GM12891 (cell line): ENCODE measurements around the gene CMSS1.

ENCODE experiments used
- DNase-seq: peaks from one replicate; pipeline ENCODE4 v3.0.0; 2011; ENCODE audit warnings: low spot score; ENCODE audit not compliant: insufficient read length
- FAIRE-seq: peaks from 2 replicates; lab custom pipeline; 2011; peaks lifted over from hg19 to GRCh38; lab: Jason Lieb, UNC
- PAX5 ChIP-seq: IDR thresholded peaks from 2 replicates; pipeline ENCODE4 v1.6.1; 2011; ENCODE audit warnings: low read length, moderate library complexity, mild to moderate bottlenecking; ENCODE audit not compliant: insufficient read depth, severe bottlenecking
- POLR2A ChIP-seq: IDR thresholded peaks from 2 replicates; pipeline ENCODE4 v1.6.1; 2011; ENCODE audit warnings: low read depth, low read length, control low read depth
- POLR2AphosphoS5 ChIP-seq: IDR thresholded peaks from 2 replicates; pipeline ENCODE4 v1.6.1; 2011; ENCODE audit warnings: low read depth, low read length, control low read depth
- POU2F2 ChIP-seq: IDR thresholded peaks from 2 replicates; pipeline ENCODE4 v1.6.1; 2011; ENCODE audit warnings: low read depth, mild to moderate bottlenecking, control low read depth, low read length, moderate library complexity
- SPI1 ChIP-seq: IDR thresholded peaks from 2 replicates; pipeline ENCODE4 v1.6.1; 2011; ENCODE audit warnings: low read depth, low read length, control low read depth
- TAF1 ChIP-seq: IDR thresholded peaks from 2 replicates; pipeline ENCODE4 v1.6.1; 2011; ENCODE audit warnings: low read depth, low read length, control low read depth

CMSS1 gene

GRCh38 chr3:99923873-99924272, 106.2 kb downstream of the CMSS1 start:
- no peak for FAIRE-seq

GRCh38 chr3:99925584-99926230, 108.0 kb downstream of the CMSS1 start:
- DNase-seq, result no peak
- TF ChIP-seq POLR2A, result no peak
- no peak for TF ChIP-seq PAX5
- no peak for TF ChIP-seq SPI1
- no peak for TF ChIP-seq POLR2AphosphoS5
- no peak for TF ChIP-seq POU2F2
- no peak for TF ChIP-seq TAF1

More at GRCh38 chr3:99923873-99924272, 106.2 kb downstream of the CMSS1 start:
- DNase-seq, result no peak
- TF ChIP-seq POLR2A (no peak), SPI1 (no peak), TAF1 (no peak), PAX5 (no peak), POU2F2 (no peak), POLR2AphosphoS5 (no peak)

DNA sequence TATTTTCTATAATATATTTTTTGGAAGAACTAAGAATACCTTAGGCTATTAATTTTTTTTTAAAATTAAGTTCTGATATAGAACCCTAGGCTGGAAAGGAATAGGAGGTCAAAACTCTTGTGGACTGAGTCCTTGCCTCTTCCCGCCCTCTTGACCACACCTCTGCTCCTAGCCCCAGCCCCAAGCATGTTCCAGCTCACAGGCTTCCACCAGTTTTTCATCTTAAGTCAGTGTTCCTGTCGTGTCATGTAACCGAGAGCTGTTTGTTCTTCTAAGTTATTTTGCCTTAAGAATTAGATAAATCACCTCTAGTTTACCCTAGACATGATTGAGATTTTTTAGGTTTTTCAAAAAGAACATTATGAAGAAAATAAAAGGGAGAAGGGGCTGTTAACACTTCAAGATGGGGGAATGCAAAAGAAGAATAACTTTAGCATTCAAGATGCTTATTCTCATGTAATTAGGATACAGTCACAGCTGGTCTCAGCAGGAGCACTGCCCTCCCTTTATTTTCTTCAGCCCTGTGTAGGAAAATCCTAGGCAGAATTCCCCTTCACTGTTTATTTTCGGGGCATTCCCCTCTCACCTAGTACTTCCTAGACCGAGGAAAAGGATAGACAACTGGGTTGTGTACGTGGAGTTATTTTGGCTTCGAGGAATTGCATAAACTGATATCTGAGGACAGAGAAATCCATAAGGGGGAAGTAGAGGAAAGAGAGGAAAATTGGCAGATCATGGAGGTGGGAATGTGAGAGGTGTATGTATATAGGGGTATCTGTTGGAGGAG, 110.2 kb downstream of the CMSS1 start:
- TF ChIP-seq PAX5 (no peak), TAF1 (no peak), POLR2AphosphoS5 (no peak), POLR2A (no peak), SPI1 (no peak), POU2F2 (no peak)
- FAIRE-seq (no peak), DNase-seq (no peak)

More at GRCh38 chr3:99925584-99926230, 108.0 kb downstream of the CMSS1 start:
- FAIRE-seq, result no peak

DNA sequence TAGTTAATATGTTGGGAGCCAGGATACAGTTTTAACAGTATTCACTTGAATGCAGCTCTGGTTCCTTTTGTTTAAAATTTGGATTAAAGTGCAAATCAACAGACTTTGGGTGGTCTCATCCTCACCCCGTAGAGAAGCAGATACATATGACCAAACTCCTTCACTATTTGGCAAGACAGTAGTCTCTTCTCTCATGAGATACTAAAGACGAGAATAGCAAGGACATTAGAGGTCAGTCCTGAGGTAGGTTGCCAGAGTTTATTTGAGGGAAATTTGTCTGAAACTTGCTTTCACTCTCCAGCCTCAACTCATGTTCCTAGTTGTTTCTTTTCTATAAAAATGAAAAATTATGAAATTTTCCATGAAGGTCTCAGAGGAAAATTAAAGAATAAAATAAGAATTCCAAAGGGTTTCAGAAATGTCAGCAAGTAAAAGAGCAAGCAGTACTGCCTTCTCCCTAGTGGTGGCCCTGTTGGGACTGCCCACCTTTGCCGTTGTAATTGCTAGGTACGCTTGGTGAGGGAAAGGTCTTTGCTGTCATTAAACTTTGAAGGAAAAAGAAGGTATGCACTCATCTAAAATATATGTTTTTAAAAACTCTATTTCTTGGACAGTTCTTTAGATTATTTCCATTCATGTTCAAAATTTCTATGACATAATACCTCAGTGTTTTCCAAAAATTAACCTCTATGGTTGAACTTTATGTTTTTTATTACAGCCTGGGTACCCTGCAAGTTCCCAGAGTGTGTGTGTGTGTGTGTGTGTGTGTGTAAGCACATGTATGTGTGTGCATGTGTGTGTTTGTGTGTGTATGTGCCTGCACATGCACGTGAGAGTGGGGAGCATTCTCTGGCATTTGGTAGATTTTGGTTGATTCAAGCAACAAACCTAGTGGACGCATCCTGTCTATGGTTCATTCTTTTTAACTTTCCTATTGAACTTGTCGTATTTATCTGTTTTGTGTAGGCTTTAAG, 111.4 kb downstream of the CMSS1 start:
- no peak for FAIRE-seq
- DNase-seq, result no peak

DNA sequence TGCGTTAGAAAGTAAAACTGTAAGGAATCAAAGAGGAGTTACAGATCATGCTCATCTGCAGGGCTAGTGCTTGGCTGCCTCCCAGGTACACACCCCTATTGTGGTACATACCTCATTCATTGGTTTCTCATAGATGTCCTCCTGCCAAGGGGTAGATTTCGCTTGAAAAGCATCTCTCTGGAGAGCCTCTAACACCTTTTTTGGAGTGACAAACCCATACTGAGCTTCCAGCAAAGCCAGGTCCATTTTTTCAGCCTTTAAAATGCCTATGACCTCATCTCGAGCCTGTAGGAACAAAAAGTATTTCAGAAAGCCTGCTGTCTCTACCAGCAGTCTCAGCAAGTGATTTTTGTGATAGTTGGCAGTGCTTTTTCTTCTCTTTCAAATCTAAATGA, 112.1 kb downstream of the CMSS1 start:
- TF ChIP-seq POLR2AphosphoS5 (no peak), TAF1 (no peak), SPI1 (no peak), POU2F2 (no peak), PAX5 (no peak), POLR2A (no peak)
- DNase-seq, result no peak
- no peak for FAIRE-seq

More for the DNA sequence above, 111.4 kb downstream of the CMSS1 start:
- TF ChIP-seq POLR2A (no peak), SPI1 (no peak), PAX5 (no peak), TAF1 (no peak), POU2F2 (no peak), POLR2AphosphoS5 (no peak)

- FAIRE-seq (no peak), DNase-seq (no peak)
- peak; percentile 49; the same call in 1 of the 2 replicates for TF ChIP-seq SPI1
- TF ChIP-seq PAX5, result no peak
Observed at GRCh38 chr3:99931059-99931458, 113.4 kb downstream of the CMSS1 start.

GRCh38 chr3:99933971-99934750, 116.5 kb downstream of the CMSS1 start:
- TF ChIP-seq POLR2AphosphoS5 (no peak), PAX5 (no peak), POLR2A (no peak), TAF1 (no peak), POU2F2 (no peak), SPI1 (no peak)
- FAIRE-seq, result no peak
- no peak for DNase-seq

DNA sequence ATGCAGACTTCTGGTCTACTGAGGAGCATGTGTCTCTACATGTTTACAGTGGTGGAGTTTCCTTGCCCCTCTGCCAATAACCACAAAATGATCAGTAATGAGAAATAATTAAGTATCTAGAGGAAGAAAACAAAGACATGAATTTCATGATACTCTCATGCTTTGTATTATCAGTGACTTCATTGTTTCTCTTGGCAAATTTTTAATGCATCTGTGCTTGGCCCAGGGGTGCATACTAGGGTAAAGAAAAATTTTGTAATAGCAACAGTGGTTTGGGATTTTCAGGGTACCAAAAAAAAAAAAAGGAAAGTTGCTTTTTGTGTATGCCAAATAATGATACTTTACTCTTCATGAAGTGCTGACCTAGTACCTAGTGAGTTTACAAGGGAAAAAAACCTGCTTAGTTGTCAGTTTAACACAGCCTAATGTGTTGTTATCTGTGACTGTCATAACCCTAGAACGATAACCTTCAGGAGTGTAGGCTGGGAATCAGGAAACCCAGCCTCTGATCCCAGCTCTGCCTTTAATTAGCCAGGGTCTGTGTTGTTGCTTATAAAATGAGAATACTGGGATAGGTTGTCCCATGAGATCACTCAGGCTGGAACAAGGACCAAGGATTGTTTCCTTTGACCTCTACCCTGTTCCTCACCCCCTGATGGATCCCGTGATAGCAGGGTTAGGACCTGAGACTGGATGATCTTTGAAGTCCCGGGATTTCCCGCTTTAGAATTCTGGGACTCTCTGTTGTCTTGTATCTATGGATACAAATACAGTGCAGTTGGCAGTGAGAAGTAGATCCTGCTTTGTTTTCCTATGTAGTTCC, 117.5 kb downstream of the CMSS1 start:
- TF ChIP-seq POLR2A (no peak), SPI1 (no peak), PAX5 (no peak), TAF1 (no peak)
- FAIRE-seq (no peak), DNase-seq (no peak)
